Measurements from ENCODE around the gene PEX7.
"Not testable (repeated sequence)": the region's sequence is repeated elsewhere in the genome, so short reads cannot be mapped to it uniquely, and the experiment has no call there.

The PEX7 gene

DNA sequence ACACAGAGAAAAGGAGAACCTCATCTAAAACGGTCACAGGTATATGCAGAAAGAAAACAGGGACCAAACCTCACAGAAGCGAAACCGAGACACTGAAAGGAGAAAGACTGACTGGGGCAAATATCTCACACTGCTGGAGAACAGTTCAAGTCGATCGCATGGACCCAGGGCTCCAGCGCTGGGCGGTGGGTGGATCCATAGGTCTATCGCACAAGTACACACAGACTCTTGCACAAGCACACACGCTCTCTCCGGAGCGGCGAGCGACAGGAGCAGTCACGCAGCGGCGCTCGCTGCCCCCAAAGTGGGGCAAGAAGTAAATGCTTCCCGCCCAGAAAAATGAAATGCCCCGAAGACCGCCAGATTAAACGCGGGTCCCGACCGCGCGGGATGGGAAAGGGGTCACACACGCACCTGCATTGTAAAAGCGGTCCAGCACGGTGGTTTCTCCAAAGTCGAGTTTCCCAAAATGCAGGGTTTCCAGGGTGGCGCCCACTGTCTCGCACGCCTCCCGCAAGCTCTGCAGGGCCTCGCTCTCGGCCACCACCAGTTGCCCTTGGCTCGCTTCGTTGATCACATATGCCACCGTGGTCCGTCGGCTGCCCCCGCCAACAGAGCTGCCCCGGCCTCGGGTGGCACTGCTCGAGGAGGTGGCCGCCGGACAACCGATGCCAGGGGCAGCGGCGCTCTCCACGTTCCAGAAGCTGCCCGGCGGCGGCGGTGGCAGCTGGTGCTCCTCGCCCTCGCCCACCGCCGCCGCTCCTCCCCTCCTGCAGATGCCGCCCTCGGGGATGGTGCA is 30.9 kb upstream of the PEX7 start:
- DNase-seq: peak; percentile 79

DNA sequence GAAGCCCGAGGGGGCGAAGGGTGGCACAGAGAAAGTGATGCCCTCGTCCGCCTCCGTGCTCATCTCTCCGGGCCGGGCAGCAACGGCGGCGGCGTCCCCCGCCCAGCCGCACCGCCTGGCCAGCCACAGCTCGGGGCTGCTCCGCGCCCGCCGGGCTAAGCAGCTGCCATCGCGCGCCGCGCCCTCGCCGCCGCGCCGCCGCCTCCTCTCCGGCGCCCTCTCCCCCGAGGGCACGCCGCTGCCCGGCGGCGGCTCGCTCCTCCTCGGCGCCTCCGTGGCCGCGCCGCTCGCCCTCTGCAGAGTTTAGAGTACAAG is 30.3 kb upstream of the PEX7 start:
- DNase-seq: no peak

DNA sequence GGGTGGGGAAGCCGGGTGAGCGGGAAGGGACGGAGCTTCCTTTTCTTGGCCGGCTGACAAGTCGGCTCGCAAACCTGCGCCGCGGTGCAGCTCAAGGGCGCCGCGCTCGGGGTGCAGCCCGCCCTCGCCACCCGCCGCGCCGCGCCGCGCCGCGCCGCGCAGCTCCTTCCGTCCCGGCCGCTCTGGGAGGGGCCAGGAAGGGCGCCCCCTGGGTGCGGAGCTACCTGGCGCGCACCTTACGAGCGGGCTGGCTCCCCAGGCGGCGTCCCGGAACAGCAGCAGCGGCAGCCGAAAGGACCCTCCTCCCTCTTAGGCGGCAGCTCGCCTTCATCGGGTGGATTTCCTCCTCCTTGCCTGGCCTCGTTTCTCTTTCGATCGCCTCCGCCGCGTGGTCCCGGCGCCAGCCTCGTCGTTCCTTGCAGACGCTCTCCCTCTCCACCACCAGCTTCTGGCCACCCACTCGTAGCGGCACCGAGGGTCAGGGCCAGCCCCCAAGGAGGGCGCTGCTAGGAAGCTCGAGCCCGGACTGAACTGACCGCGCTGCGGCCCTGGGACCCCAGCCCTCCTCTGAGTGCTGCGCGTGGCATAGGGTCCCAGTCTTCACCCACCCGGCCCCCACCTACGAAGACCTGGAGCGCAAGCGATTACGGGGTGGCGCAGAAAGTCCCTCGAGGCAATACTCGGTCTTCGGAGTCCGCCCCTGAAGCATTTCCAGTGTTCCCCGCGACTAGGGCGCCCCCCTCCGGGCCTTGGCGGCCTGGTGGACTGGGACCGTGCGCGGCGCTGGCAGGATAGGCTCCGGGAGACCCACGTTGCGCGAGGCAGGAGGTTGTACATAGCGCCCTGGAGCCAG is 29.8 kb upstream of the PEX7 start, which contains the start of gene MAP3K5:
Gene MAP3K5 (minus strand): TSS at position 68 of the 853 bp plus-strand sequence. CDS start 320 bp downstream, outside the sequence.
- DNase-seq: peak; percentile 92

DNA sequence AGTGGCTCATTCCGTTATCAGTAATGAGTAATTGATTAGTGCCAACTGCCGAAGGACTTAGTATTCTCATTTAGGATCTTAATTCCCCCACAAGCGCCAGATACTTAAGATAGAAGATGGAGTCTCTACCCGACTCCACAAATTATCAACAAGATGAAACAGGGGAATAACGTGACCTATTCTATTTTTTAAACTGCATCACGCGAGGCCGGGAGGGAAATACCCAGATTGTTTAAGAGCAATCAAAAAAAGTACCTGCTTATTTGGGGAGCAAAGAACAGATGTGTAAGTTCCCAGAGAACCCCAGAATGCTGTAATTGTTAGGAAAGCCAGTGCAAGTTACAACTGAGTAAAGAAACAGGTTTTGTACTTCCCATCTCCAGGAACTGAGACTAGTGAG is 29.0 kb upstream of the PEX7 start:
- peak; percentile 5 for DNase-seq

DNA sequence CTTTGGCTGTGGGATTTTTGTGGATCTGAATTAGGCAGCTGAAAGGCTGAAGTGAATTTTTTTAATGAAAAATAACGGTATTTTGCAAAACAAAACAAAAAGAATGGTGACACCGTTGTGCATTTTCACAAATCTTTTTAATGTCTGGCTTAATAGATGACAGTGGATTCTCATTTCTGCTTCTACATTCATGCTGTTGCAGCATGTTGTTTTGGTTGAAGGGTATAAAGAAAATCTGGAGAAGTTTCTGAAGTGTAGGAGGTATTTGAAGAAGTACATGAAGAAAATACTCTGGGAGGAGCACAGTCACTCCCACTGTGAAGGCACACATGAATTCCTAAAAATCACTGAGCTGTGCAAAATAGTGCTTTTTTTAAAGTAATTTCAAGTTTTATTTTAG is 27.0 kb upstream of the PEX7 start:
- DNase-seq: no peak

DNA sequence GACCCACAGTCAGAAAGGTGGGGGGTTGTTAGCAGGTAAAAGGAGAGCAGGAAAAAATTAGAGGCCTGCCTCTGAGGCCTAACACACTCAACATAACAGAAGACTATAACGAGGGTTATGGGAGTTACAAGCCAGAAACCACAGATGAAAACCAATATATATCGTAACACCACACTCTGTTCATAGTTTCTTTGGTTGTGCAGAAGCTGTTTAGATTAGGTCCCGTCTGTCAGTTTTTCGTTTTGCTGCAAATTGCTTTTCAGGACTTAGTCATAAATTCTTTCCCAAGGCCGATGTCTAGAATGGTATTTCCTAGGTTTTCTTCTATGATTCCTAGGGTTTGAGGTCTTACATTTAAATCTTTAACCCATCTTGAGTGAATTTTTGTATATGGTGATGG is 26.4 kb upstream of the PEX7 start:
- DNase-seq: no peak

DNA sequence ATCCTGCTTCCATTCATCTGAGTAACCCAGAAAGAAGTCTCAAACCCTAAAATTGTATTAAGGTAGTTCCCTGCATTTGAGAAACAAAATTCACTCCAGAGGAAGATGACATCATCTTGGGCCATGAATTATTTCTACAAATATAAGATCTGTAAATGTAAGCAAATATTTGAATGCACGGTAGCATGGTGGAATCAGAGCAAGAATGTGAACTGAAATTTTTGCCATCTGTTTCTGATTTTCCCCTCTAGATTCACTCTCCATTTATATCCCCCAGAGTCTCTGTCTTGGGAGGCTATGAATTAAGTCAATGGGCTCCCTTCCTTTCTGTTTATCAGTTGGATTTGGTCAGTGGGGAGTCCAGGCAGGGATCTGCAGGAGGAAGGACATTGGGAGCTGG is 24.3 kb upstream of the PEX7 start:
- no peak for DNase-seq

DNA sequence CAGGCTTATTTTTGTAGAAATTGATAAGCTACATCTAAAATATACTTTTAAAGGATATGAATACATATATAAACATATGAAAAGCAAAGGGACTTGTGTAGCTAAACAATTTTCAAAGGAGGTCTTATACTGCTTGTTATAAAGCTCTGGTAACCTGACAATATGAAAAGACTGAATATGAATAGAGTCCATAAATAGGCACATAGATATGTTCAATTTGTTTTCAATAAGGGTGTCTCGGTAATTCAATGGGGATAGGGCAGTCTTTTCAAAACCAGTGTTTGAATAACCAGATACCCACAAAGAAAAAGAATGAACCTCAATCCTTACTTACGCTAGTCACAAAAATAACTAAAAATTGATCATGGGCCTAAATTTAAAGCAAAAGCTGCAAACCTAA is 20.8 kb upstream of the PEX7 start:
- DNase-seq: no peak

DNA sequence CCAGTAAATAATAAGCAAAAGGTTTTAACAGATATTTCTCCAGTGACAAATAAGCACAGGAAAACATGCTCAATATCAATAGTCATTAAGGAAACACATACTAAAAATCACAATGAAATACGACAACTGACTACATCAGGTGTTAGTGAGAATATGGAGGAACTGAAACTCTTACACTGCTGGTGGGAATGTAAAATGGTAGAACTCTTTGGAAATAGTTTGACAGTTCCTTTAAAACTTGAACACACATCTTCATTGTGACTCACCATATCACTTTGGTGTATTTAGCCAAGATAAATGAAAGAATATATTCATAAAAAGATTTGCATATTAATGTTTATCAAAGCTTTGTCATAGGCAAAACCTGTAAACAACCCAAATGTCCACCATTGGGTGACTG is 18.8 kb upstream of the PEX7 start:
- DNase-seq: no peak

DNA sequence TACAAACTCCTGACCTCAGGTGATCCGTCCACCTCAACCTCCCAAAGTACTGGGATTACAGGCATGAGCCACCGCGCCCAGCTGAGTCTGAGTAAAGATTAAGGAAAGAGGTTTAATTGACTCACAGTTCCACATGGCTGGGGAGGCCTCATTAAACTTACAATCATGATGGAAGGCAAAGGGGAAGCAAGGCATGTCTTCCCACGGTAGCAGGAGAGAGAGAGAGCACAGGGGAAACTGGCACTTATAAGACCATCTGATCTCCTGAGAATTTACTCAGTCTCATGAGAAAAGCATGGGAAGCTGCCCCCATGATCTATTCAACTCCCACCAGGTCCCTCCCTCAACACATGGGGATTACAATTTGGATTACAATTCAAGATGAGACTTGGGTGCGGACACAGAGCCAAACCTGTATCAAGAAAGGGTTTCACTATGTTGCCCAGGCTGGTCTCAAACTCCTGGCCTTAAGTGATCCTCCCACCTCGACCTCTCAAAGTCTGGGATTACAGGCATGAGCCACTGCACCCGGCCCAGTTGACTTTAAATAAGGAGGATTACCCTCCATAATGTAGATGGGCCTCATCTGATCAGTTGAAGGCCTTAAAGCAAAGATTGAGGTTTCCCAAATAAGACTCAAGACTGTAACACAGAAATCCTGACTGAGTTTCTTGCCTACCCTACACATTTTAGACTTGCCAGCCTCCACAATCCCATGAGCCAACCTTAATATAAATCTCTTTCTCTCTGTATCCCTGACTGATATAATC is 13.1 kb upstream of the PEX7 start:
- DNase-seq: no peak

DNA sequence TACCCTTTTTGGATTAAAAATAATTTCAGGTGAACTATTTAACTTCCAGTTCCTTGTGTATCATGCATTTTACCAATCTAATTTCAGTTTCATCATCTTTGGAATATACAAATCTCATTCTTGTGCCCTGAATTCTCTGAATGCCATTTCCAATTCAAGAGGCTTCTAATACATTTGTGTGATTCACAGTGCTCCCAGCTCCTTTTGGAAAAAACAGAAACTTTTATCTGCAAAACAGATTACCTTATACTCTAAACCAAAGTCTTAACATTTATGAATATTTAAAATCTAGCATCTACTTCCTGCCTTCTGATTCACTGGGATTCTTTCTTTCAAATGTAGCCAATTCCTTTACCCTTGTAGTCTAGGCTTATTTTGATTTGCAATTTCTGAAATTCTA is 11.1 kb upstream of the PEX7 start:
- DNase-seq: no peak

DNA sequence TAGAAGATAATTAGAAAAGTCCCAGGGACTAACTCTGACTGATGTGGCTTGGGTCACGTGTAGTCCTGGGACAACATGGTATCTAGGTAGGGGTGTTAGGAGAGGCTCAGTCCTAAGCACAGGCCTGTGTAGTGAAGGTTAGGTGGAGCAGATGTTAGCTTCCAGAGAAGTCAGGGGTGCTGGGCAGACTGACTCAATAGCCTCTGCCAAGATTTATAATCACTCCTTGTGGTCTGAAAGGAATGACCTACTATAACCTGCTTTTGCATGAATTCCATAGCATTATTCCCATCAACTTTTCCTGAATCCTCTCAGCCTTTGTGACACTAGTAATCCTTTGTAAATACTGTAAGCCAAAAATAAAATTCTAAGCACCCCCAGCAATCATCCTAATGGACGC is 10.2 kb upstream of the PEX7 start:
- DNase-seq: no peak

DNA sequence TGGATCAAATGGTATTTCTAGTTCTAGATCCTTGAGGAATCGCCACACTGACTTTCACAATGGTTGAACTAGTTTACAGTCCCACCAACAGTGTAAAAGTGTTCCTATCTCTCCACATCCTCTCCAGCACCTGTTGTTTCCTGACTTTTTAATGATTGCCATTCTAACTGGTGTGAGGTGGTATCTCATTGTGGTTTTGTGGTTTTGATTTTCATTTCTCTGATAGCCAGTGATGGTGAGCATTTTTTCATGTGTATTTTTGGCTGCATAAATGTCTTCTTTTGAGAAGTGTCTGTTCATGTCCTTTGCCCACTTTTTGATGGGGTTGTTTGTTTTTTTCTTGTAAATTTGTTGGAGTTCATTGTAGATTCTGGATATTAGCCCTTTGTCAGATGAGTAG is 6.8 kb upstream of the PEX7 start:
- DNase-seq: not testable (repeated sequence)

DNA sequence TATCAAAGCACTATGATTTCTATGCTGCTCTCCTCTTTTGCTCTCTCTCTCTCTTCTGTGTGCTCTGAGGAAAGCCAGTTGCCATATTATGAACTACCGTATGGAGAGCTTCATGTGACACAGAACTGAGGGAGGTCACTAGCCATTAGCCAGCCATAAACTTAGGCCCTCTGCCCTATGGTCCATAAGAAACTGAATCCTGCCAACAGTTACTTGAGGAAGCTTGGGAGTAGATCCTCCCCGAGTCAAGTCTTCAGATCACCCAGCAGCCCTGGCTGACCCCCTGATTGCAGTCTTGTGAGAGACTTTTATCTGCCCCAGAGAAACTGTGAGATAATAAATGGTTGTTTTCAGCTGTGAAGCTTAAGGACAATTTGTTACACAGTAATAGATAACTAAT is 5.7 kb upstream of the PEX7 start:
- no peak for DNase-seq

DNA sequence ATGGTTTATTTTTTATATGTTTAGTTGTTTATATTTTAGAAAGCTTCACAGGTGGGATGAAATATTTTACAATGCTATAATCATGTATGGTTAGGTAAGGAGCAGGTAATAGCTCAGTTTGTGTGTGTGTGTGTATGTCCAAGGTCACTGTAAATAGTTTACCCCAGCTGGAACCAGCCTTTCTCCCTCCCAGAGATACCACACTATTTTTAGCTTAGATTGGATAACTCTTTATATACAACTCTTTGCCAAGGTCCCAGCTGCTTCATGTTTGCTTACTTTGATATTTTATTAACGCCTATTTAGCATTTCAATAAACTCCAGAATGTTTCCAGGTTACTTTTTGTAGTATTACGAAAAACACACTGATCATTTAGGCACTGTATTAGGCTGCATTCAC is 1.8 kb upstream of the PEX7 start:
- DNase-seq: no peak

DNA sequence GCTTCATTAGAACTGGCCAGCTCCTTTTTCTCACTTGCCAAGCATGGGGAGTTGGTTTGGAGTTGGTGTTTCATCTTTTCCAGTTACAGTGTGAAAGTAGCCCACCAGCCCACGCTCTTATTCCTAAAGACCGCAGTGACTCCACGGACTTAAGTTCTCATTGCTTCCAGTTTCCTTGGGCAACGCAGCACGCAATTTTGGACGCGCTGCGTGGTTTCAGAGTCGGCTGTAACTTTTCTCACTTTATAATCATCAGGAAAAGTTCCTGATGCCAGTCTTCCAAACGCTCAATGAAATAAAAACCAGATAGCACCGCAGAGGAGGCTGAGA is 381 bp upstream of the PEX7 start:
- DNase-seq: no peak

DNA sequence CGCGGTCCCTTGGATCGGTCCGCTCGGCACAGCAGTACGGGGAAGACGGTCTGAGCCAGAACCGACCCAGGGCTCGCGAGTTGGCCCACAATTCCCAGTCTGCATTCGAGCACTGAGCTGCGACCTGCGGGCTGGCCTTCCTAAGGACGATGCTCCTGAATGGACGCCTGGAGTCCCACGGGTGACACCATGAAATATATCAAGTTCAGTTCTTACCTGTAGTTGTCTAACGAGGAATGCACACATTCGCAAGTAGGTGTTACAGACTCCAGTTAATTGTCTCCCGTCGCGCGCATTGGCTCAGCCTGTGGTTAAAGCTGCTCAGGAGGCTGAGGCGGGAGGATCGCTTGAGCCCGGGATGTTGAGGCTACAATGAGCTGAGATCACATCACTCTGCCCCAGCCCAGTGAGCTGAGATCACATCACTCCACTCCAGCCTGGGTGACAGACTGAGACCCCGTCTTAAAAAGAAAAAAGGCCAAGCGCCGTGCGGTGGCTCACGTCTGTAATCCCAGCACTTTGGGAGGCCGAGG is 802 bp downstream of the PEX7 start:
- DNase-seq: peak; percentile 4

DNA sequence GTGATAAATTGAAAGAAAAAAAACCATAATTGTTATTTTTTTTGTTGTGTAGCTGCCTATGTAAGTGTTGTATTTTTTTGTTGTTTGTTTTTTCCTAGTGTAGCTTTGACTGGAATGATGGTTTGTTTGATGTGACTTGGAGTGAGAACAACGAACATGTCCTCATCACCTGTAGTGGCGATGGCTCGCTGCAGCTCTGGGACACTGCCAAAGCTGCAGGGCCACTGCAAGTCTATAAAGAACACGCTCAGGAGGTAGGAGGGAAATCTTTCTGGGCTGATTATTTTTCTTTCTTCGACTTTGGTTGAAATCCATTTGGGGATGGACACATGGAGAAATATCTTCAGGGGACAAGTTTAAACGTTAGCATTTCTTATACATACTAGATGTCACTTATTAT is 3.8 kb downstream of the PEX7 start:
- no peak for DNase-seq

DNA sequence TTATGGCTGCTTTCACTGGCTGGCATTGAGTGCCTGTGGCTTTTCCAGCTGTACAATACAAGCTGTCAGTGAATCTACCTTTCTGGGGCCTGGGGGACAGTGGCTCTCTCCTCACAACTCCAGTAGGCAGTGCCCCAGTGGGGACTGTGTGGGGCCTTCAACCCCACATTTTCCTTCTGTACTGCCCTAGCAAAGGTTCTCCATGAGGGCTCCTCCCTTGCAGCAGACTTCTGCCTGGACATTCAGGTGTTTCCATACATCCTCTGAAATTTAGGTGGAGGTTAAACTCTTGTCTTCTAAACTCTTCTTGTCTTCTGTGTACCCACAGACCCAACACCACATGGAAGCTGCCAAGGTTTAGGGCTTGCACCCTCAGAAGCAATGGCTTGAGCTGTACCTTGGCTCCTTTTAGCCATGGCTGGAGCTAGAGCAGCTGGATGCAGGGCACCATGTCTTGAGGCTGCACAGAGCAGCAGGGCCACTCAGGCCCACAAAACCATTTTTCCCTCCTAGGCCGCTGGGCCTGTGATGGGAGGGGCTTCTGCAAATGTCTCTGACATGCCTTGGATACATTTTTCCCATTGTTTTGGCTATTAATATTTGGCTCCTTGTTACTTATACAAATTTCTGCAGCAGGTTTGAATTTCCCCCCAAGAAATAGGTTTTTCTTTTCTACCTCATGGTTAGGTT is 9.6 kb downstream of the PEX7 start:
- DNase-seq: no peak

DNA sequence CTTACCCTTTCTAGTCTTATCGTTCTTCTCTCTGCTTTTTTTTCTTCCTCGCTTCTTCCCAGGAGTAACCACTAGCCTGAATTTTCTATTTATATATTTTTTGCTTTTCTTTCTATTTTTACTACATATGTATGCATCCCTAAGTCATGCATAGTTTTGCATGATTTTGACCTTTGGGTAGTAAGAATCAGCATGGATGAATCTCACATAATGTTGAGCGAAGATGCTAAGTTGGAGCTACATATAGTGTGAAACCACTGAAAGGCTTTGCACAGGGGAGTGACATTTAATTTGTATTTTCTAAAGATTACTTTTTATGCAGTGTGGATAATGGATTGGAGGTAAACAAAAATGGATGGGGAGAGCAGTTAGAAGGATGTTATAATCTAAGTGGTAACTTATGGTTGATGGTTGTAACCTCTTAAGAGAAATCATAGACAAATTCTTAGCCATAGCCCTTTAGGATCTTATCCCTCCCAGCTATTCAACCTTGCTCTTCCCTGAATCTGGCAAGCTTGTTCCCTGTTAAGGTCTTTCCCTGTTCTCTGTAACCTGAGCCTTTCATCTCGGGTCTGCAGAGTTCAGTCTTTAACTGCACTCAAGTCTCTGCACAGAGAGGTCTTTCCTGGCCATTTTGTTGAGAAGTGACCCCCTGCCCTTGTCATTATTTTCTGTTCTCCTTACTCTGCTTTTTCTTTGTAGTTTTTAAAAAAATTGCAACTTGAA is 18.0 kb downstream of the PEX7 start:
- DNase-seq: no peak

DNA sequence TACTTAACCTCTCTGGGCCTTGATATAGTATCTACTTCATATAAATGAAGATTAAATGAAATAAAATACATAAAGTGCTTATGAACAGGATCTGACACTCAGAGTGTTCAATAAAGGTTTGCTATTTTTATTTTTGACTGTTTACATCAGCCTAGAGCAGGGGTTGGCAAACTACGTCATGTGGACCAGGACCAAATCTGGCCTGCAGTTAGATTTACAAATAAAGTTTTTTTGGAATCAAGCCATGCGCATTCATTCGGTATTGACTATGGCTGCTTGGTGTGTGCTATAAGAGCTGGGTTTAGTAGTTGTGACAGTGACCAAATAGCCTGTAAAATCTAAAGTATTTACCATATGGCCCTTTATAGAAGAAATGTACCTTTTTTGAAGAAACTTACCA is 20.8 kb downstream of the PEX7 start:
- DNase-seq: no peak

DNA sequence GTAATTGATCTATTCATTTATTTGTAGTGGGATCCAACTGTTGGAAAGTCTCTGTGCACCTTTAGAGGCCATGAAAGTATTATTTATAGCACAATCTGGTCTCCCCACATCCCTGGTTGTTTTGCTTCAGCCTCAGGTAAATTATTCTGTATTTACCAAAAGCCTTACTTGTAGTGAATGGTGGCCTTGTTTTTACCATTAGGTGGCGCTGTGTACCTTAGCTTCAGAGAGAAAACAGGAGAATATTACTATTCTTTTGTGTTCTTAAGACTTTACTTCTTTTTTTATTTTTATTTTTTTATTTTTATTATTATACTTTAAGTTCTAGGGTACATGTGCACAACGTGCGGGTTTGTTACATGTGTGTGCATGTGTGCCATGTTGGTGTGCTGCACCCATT is 23.7 kb downstream of the PEX7 start:
- DNase-seq: peak; percentile 45

Data from RPMI8226 (cell line).